NCI-H510A treated with DMSO at 0.1 percent for 48 hours (cell line): ENCODE data around the gene ADGRA1.

Source experiments
- DNase-seq: peaks from one replicate; lab custom pipeline; 2025; lab: John Stamatoyannopoulos, UW

ADGRA1 gene

DNA sequence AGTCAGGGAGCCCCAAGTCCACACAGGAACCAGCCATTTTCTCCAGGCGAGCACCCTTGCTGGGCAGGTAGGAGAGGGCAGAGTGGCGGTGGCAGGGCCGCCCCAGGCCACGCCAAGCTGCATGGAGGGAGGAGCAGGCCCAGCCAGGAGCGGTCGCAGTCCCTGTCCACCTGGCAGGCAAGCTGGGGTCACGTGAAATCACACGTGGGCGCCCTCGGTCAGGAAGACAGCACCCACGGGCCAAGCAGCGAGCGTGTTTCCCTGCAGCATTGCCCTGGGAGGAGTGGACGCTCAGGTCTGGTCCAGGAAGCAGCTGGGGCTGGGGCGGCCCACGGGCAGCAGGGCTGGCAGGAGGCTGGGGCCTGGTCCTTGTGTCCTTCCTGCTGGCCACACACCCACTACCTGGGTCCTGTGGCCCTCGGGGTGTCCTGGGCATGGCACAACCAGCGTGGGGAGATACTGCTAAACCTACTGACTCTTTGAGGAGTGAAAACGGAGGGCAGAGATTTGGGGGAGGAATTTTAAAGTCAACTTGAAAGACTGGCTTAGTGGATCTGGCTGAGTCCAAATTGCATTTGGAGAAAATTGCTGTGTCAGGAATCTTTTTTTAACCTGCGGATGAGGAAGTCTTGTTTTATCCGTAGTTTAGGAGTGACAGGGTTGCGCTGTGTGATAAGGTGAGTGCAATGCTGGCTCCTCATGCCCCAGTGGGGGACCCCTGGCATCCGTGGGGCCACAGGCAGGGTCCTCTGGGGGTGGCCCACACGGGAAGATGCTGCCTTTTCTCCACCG is 12.2 kb upstream of the ADGRA1 start:
- DNase-seq = no peak

DNA sequence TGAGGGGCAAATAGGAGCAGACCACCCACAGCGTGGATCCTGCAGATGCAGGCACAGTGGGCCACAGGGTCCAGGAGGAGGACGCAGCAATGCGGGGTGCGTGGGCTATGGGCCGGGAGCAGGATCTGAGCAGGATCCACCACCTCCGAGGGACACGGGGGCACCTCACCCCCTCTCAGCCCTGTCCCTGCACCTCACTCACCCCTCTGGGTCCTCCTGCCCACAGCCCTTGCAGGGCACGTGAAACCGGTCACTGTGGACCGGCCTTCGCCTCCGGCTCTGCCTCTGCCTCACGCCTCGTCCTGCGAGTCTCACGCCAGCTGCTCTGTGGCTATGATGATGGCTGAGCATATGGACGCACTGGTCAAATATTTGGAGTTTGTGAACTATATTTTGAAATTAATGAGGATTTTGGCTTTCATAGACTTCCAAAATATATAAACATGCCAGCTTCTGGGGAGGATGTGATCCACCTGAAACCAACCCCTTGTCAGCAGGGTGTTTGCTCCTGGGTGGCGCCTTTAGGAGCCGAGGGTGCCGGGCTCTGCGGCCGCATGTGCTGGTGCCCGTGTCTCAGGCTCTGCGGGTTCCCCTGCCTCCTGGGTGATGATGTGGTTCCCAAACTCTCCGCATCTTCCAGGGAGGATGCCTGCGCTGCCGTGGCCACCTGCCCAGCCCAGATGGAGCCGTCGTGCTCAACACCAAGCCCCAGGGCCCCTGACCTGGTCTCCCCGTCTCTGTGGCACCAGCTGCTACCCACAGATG is 11.3 kb upstream of the ADGRA1 start:
- no peak for DNase-seq

DNA sequence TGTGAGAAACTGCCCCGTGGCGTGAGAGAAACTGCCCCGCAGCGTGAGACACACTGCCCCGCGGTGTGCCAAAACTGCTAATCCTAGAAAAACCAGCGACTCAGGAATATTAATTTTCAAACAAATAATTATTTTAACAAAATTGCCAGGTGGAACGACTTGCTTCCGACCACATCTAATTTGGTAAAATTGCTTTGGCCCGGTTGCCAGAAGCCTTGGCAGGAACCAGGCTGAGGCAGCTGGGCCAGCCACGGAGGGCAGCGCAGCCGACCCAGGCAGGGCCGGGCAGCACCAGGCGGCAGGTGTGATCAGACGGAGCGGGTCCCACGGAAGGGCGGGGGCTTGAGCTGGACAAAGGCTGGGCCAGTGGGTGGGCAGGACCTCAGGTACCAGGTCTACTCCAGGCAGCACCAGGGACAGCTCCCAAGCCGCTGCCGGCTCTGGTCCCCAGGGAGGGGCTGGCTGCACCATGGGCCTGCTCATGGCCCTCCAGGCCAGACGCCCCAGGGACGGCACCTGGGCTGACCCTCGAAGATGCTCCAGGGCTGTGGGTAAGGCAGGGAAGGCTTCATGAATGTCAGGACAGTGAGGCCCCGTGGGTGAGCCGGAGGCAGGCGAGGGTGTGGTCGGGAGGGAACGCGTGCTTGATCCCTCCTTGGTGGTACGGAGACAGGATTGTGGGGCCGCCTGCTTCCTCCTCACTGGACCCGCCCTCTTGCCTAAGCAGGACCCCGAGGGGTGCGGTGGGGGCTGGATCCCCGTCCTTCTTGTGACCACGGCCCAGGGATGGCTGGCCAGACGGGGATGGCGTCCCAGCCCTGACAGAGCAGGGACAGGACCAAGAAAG is 7.7 kb upstream of the ADGRA1 start:
- no peak for DNase-seq

DNA sequence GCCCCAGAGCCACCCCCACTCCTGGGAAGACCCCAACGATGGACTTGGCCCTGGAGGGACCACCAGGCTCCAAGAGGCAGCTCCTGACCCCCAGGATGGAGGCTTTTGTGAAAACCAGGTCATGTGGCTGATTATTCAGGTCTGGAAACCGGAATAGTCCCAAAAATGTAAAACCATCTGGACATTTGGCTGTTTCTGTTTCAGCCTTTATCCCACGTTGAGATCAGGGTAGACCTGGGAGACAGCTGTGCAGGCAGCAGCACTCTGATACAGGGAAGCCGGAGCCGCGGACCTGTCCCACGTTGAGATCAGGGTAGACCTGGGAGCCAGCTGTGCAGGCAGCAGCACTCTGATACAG is 7.1 kb upstream of the ADGRA1 start:
- DNase-seq = no peak

DNA sequence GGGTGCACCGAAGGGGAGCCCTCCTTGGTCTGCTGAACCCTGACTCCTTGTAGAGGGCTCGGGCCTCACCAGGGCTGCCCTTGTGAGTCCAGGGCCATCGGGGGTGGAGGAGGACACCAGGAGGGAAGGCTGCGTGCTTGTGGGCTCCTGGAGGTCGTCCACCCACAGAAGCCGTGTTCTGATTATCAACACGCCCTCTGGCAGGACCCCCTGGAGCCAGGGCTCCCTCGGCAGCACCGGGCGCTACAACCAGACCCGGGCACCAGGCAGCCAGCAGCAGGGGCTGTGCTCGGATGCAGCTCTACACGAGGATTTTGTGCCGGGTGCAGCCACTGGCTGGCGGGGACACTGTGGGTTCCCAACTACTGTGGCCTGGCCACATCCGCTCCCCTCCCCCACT is 6.1 kb upstream of the ADGRA1 start:
- DNase-seq = no peak

DNA sequence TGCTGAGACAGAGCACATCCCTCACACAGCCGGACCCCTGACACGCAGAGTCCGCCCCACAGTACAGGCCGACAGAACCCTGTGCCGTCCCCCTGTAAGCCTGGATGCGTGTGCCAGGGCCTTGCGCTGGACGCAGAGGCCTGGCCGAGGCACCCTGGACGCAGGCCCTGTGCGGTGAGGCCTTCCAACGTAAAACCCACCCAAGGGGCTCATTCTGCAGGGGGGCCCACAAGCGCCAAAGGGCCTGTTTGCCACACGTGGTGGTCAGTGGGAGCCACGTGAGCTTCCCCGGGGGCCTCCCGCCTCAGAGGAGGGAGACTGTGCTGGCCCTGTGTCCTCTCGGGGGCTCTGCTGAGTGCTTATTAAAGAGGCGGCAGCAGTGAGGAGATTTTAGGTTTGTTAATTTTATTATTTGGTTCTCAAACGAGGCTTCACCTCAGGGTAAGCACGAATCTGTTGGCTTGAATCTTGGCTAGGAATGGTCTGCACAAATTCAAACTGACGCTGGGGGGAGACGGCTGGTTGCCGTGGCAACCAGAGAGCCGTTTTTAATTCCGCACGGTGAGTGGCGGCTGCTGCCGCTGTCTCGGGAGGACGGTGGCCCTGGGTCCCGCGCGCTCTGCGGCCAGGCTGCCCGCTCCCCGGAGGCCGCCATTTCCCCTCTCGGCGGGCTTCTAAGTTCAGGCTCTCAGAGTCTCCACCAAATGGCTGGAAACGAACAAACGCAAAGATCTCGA is 4.9 kb upstream of the ADGRA1 start:
- DNase-seq = no peak

DNA sequence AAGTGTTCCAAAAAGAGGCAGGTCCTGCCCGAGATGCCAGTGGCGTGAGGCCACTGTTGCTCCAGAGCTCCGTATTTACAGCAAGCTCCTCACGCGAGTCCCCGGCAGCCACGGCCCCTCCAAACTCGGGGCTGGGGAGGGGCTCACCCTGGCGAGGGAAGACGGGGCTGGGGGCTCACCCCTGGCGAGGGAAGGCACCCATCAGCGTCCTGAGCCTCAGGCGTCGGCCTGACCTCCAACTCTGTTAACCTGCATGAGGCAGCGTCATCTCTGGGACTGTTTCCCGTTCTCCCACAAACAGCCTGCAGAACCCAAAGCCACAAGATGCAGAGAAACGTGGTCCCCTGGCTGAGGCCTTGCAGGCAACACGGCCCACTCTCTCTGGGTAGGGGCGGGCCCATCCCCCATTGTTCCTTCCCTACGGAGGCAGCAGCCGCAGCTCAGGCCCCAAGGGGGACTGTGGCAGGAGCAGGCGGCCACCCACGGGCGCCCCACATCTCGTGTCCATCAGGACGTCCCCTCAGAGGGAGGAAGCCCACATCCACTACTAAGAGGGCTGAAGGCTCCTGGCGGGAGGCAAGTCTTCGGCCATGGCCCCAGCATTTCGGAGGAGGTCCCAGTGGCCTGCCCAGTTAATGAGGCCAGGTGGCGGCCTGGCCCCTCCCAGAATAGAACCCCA is 4.2 kb upstream of the ADGRA1 start:
- DNase-seq = no peak

DNA sequence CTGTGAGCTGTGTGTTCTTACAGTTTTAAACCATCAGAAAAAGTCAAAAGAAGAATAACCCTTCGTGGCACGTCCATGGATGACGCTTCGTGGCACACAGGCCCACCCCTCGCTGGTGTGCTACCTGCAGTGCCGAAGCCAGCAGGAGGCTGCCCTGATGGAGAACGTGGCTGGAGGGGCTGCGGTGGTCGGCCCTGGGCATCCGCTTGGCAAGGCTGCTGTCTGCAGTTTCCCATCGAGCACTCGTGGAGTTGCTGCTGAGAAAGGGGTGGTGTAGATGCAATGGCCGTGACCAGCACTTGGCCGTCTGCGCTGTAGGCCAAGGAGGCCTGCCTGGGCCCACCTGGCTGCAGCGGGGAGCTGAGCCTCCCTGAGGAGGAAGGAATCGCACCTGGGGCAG is 3.2 kb upstream of the ADGRA1 start:
- no peak for DNase-seq

DNA sequence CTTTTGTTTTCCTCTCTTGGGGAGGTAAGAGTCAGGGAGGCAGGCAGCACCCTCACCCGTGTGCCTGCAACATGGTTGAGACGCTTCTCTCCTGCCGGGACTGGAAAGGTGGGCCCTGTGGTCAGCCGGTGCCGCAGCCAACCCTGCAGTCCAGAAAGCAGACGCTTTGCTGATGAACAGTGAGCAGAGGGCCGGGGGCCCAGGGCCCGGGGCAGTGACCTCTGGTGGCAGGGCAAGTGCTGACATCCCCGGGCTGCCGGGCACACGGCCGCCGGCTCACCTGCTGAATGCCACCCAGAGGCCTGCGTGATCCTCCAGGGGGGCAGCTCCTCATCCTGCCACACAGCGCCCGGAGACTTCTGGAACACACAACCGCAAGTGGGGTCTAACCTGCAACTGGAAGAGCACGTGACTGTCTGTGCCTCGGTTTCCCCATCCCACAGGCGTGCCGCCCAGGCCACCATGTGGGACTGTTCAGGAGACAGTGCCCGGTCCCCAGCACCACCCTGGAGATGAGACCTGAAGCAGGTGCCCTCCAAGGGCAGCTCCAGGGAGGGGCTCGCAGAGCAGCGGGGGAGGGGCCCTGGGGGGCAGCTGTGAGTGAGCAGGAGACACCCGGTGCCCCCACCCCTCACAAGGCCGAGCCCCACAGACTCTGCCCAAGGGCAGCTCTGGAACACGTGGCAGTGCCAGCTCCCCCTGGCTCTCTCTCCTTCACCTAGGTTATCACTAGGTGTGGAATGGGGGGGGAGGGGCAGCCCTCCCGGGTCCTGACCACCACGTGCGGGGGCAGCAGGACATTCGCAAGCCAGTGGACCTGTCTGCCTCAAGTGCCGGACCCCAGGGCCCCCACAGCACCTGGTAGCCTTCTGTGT is 2.2 kb upstream of the ADGRA1 start:
- no peak for DNase-seq

DNA sequence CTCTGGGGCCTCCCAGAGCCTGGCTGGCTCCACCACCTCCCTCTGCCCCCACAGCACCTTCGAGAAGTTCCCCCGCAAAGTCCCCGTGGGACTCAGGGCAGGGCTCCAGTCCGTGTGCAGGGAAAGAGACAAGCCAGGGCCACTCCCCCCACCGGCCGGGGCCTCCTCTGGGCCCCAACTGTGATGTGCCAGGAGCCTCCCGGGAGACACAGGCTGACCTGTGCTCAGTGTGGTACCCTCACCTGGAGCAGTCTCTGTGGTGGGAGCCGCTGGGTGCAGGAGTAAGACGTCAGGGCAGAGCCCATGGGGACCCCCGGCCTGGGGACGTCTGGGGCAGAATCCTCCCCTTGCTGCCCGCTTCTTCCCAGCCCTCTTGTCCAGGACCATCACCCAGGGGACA is 1.5 kb upstream of the ADGRA1 start:
- DNase-seq = no peak

DNA sequence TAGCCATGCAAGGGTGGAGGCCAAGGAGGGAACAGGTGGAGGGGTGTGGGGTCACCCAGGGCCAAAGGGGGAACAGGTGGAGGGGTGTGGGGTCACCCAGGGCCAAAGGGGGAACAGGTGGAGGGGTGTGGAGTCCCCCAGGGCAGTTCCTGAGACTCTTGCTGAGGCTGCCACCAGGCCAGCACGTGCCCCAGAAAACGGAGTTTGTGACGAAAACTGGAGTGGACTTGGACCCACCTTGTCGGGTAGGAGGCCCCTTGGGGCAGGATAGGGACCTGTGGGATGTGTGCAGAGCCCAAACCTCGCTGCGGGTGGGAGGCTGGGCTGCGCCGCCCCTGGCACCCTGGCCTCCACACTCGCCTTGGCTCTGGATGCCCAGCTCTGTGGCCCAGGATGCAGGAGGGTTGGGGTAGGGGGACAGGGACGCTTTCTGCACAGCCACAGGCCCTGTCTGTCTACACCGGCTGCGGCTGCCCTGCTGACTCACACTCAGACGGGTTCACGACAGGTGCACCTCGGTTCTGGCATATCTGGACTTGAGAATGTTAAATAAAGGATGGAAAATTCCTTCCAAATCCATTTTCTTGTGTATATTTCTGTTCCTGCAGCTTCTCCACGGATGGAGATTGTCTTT is 562 bp upstream of the ADGRA1 start:
- no peak for DNase-seq

DNA sequence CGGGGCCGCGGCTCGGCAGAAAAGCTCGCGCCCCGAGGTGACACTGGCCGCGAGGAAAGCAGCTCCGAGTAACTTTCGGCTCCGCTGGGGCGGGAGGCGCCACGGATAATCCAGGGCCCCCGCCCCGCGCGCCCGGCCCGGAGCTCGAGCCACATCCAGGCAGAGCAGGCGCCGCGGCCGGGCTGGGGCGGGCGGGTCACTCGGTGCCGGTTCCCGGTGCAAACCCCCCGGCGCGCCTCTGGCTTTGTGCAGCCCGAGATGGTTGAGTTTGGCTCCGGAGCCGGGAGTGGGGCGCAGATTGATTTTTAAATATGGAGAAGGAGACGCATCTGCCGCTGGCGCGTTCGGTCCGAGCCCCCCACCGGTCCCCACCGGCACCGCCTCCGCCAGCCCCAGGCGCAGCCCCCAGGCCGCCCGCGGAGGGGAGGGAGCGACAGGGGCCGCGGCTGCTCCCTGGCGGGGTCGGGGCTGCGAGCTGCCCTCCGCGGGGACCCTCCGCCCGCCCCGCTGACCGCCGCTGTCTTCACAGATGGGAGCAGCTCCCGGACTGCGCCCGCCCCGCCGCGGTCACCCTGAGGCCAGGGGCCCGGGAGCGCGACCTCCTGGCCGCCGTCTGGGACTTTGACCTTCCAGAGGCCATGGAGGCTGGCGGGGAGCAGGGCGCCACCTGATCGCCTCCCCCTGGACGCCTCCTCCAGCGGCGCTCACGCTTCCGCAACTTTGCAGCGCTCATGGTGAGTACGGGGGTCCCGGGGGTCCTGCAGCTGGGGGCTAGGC is 643 bp downstream of the ADGRA1 start:
- no peak for DNase-seq

DNA sequence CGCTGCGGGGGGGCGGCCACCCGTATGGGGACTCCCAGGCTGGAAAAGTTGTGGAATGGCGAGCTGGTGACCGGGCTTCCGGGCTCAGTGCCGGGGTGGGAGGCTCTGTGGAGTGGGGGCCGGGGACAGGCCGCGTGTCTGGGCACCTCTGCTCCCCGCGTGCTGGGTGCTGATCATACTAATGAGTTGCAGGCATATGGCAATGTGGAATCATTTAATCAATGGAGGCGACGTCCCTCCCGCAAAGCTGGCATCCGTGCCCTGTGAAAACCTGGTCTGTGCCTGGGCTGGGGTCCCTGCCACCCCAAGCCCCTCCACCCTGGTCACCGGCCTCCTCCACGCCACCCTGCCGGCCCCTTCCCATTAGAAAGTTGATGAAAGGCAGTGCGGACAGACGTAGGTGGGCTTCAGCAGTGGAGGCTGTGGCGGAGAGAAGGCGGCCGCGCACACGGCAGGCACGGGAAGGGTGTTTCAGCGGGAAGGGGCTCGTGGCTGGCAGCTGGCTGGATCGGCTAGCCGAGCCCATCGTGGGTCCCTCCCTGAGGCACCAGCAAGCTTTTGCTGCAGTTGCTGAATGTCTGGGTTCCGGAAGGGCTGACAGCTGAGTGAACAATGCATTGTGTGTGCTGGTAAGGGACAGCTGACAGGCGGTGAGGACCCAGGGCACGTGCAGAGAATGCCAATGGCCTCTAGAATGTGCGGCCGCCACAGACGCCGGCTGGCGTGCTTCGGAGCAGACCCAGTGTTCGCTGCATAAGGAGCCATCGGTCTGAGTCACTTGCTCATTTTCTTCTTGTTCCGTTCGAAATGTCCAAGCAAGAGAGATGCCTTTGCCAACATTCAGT is 1.5 kb downstream of the ADGRA1 start:
- no peak for DNase-seq

DNA sequence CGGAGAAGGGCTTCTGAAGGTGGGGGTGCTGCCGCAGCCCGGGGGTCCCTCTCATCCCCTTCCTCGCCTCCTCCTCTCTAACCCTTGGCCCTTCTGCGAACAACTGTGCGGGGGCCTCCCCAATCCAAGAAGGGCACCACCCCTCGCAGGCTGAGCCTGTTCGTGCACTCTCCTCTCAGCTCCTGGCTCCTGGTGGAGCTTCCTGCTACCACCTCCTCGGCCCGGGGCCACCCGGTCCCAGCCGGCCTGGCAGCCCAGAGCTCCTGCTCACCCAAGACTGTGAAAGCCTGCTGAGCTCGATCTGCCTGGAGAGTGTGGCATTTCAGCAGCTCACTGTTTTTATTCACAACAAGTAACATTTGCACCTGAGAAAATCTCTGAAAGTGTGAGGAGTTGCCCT is 2.4 kb downstream of the ADGRA1 start:
- DNase-seq = no peak

DNA sequence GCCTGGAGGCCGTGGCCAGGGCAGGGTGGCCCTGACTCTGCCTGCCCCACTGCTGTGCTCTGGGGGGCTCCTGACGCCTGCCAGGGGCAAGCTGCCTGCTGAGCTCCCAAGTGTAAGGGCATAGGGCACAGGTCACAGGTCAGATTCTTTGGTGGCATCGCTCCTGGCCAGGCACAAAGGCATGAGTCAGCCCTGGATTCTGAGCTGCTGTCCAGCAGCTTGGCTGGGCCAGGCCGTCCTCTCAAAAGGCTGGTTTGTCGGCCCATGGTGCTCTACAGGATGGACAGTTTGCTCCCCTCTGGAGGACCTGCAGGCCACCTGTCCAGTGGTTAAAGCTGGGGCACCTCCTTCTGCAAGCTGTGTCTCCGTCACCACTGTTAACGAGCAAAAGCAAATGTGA is 2.9 kb downstream of the ADGRA1 start:
- DNase-seq = no peak

DNA sequence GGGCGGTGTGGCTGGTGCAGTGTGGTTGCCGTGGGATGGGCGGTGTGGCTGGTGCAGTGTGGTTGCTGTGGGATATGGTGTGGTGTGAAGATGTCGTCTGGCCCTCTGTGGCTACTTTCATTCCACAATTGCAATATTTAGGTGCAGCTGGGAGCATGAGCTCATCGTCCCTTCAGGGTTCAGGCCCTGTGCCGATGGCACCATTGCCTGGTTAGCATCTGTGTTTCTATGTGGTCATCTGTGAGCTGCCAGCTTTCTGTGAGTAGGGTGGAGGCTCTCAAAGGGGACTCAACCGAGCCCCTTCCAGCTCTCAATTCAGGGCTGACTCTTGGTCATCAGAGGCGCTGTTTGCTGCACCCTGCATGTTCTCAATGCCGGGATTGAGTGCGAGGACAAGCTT is 3.6 kb downstream of the ADGRA1 start:
- no peak for DNase-seq

DNA sequence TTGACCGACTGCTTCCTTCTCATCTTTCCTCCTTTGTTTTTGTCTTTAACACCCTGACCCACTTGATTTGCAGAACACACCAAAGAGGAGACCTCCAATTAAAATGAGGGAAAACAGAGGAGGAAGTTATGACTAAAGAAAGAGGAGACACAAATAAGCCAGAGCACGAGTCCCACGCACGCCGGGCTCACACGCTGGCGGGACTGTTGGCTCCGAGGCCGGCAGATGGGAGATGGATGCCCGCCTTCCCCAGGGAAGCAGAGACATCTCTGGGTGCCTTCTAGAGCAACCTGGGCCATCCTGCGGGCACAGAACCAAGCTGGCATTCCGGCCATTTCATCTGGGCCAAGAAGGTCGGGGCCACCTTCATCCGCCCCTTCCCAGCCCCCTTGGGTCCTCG is 5.6 kb downstream of the ADGRA1 start:
- no peak for DNase-seq

DNA sequence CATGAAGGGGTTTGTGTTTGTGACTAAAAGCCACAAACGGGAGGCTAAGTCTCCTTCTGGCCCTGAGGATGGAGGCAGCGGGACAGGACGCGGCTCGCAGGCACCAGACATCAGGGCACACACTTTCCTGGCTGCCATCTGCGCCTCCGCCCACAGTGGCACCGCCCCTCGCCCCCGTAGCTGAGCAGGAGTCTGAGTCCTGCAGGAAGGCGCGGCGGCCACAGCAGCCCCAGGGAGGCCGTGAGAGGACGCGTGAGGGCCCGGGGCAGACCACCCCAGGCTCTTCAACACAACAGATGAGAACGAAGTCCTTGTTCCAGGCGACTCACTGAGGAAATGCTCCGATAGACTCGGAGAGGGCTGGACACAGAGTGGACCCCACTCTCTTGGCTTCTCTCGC is 6.6 kb downstream of the ADGRA1 start:
- no peak for DNase-seq
